Esophagus muscularis mucosa (tissue), 4 donors: Measurements from ENCODE around the gene CEP112.

Experiments
- EP300 ChIP-seq: sonication (generic); formaldehyde crosslinking; IDR thresholded peaks from one replicate; pipeline ENCODE4 v1.6.1; 2017; ENCODE audit warnings: antibody characterized with exemption
- POLR2A ChIP-seq: fragments of 450-650 bp; IDR thresholded peaks from one replicate; pipeline ENCODE4 v1.6.1; 2017; ENCODE audit warnings: antibody characterized with exemption, moderate library complexity, mild to moderate bottlenecking, low read depth
- POLR2AphosphoS5 ChIP-seq, 2 donors: sonication (generic); formaldehyde crosslinking; IDR thresholded peaks; one replicate each; pipeline ENCODE4 v1.6.1; 2017; ENCODE audit warnings: antibody characterized with exemption in 2 of 2
- TF ChIP-seq, protein P1 (sequence below), 3 experiments: fragments of 200-600 bp in 2 of 3; fragments of 450-650 bp in 1 of 3; sonication (generic) in 2 of 3; IDR thresholded peaks; one replicate each; pipeline ENCODE4 v1.5.1; 2017 to 2019; ENCODE audit warnings: antibody characterized with exemption in 3 of 3, mild to moderate bottlenecking in 2 of 3, moderate library complexity in 1 of 3

DNA sequence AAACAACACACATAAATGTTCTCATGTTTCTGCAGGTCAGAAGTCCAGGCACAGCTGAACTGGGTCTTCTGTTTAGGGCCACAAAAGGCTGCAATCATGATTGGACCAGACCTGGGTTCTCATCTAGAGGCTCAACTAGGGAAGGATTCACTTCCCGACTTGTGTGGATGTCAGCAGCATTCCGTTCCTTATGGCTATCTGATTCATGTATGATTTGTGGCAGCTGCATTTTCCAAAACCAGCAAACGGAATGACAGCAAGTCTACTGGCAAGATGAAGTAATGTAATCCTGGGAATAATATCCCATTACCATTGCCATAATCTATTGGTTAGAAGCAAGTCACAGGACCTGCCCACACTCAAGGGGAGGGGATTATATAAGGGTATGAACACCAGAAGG is 22.1 kb downstream of the CEP112 start:
- TF ChIP-seq POLR2AphosphoS5 (IDR thresholded peaks at IDR 0.05) (no peak), POLR2A (no peak), EP300 (no peak)
- TF ChIP-seq, protein P1, sequence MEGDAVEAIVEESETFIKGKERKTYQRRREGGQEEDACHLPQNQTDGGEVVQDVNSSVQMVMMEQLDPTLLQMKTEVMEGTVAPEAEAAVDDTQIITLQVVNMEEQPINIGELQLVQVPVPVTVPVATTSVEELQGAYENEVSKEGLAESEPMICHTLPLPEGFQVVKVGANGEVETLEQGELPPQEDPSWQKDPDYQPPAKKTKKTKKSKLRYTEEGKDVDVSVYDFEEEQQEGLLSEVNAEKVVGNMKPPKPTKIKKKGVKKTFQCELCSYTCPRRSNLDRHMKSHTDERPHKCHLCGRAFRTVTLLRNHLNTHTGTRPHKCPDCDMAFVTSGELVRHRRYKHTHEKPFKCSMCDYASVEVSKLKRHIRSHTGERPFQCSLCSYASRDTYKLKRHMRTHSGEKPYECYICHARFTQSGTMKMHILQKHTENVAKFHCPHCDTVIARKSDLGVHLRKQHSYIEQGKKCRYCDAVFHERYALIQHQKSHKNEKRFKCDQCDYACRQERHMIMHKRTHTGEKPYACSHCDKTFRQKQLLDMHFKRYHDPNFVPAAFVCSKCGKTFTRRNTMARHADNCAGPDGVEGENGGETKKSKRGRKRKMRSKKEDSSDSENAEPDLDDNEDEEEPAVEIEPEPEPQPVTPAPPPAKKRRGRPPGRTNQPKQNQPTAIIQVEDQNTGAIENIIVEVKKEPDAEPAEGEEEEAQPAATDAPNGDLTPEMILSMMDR (IDR thresholded peaks at IDR 0.05) = no peak
